GM12878 (cell line): Measurements from ENCODE around the gene DAAM2. TPM values are rescaled to one million over a fixed set of nuclear protein-coding genes. Genes with fewer than 3 reads are reported as not detected.

ENCODE experiments used
- ATAC-seq: fragments of 200-7000 bp; cut with Tn5 transposase; 3 replicates; pipeline ENCODE4 v1.9.1; 2020; ENCODE audit warnings: mild to moderate bottlenecking, moderate library complexity
- BruUV-seq: library from RNA; stranded (reverse); fragments of 400-500 nt; replicated peaks from 2 replicates; lab custom pipeline; 2021; lab: Mats Ljungman, UMichigan
- CTCF ChIA-PET: fragments of 300-600 bp; sonication (Branson Sonifier 250); formaldehyde crosslinking; extraction: SDS; loops from one replicate; lab custom pipeline; 2021; ENCODE audit warnings: inconsistent platforms; lab: Yijun Ruan, JAX
- POLR2A ChIA-PET: fragments of 350-600 bp; formaldehyde crosslinking; extraction: SDS; loops from one replicate; lab custom pipeline; 2021; ENCODE audit warnings: inconsistent platforms; lab: Charles Lee
- RAD21 ChIA-PET: fragments of 300-600 bp; sonication (Branson Sonifier 250); formaldehyde crosslinking; loops from one replicate; lab custom pipeline; 2023; ENCODE audit warnings: antibody characterized with exemption; ENCODE audit not compliant: unreplicated experiment; lab: Charles Lee
- SMC1A ChIA-PET: fragments of 300-600 bp; sonication (Branson Sonifier 250); formaldehyde crosslinking; loops from one replicate; lab custom pipeline; 2023; ENCODE audit not compliant: unreplicated experiment, uncharacterized antibody; lab: Charles Lee
- DNase-seq: peaks from one replicate; pipeline ENCODE4 v3.0.0-alpha.2; 2011; ENCODE audit warnings: low read depth, low spot score
- FAIRE-seq: peaks from 3 replicates; lab custom pipeline; 2011; peaks lifted over from hg19 to GRCh38; lab: Jason Lieb, UNC
- H2AFZ ChIP-seq: 2 replicates; pipeline ENCODE4 v1.6.0; 2011; ENCODE audit warnings: low read depth, low read length, control low read depth; ENCODE audit not compliant: control insufficient read depth
- H3K27ac ChIP-seq: 2 replicates; pipeline ENCODE4 v1.5.1; 2011; ENCODE audit warnings: control low read depth; ENCODE audit not compliant: control insufficient read depth, insufficient read depth
- H3K27me3 ChIP-seq, 2 experiments: replicated peaks in 1 of 2; 2 replicates each; pipeline versions ENCODE4 v1.6.0 to v1.6.1; 2011; ENCODE audit warnings: low read length in 1 of 2; ENCODE audit not compliant: control insufficient read depth in 2 of 2, insufficient read depth in 2 of 2
- H3K36me3 ChIP-seq, 2 experiments: 2 replicates each; pipeline ENCODE4 v1.5.1; 2011; ENCODE audit warnings: low read length in 1 of 2; ENCODE audit not compliant: control insufficient read depth in 2 of 2, insufficient read depth in 2 of 2
- H3K4me1 ChIP-seq: 2 replicates; pipeline ENCODE4 v1.6.1; 2011; ENCODE audit warnings: mild to moderate bottlenecking, low read length, moderate library complexity, mixed read lengths; ENCODE audit not compliant: control insufficient read depth, insufficient read depth
- H3K4me2 ChIP-seq: 2 replicates; pipeline ENCODE4 v1.6.0; 2011; ENCODE audit warnings: control low read depth; ENCODE audit not compliant: control insufficient read depth, insufficient read depth
- H3K4me3 ChIP-seq: fragments of 200-600 bp; sonication (generic); 2 replicates; pipeline ENCODE4 v1.5.1; 2016
- H3K79me2 ChIP-seq: 2 replicates; pipeline ENCODE4 v1.6.0; 2011; ENCODE audit warnings: low read length; ENCODE audit not compliant: control insufficient read depth, insufficient read depth
- H3K9ac ChIP-seq: 2 replicates; pipeline ENCODE4 v1.8.0; 2011; ENCODE audit warnings: low read length, control low read depth, mixed read lengths; ENCODE audit not compliant: control insufficient read depth, insufficient read depth
- H3K9me3 ChIP-seq: replicated peaks from 3 replicates; pipeline ENCODE4 v1.5.1; 2011; ENCODE audit warnings: mild to moderate bottlenecking, low read length; ENCODE audit not compliant: control insufficient read depth, insufficient read depth
- H4K20me1 ChIP-seq: 2 replicates; pipeline ENCODE4 v1.6.0; 2011; ENCODE audit not compliant: control insufficient read depth, insufficient read depth
- CHD2 ChIP-seq: IDR thresholded peaks from 2 replicates; pipeline ENCODE4 v1.6.1; 2011; ENCODE audit warnings: low read depth, low read length, improper control_type of control experiment, borderline replicate concordance
- EED ChIP-seq: sonication (generic); IDR thresholded peaks from 2 replicates; pipeline ENCODE4 v1.6.1; 2016; ENCODE audit warnings: antibody characterized with exemption, low read depth
- ESRRA ChIP-seq: IDR thresholded peaks from 2 replicates; pipeline ENCODE4 v1.6.1; 2012; ENCODE audit warnings: mild to moderate bottlenecking, low read length, improper control_type of control experiment
- FOXK2 ChIP-seq: fragments of 450-650 bp; IDR thresholded peaks from 2 replicates; pipeline ENCODE4 v1.6.1; 2017; ENCODE audit warnings: mild to moderate bottlenecking, moderate library complexity
- MXI1 ChIP-seq: fragments of 150-350 bp; IDR thresholded peaks from 2 replicates; pipeline ENCODE4 v1.6.1; 2011; ENCODE audit warnings: low read depth, mild to moderate bottlenecking, inconsistent platforms, low read length, improper control_type of control experiment
- POLR2AphosphoS2 ChIP-seq: IDR thresholded peaks from 2 replicates; pipeline ENCODE4 v1.6.1; 2011; ENCODE audit warnings: low read depth, mild to moderate bottlenecking, low read length, improper control_type of control experiment, moderate library complexity
- RBBP5 ChIP-seq: fragments of 200-600 bp; sonication (generic); conservative IDR thresholded peaks from 2 replicates; pipeline ENCODE4 v1.6.1; 2016
- STAT1 ChIP-seq: fragments of 450-650 bp; conservative IDR thresholded peaks from 2 replicates; pipeline ENCODE4 v1.6.1; 2014; ENCODE audit warnings: antibody characterized with exemption, mild to moderate bottlenecking
- SUPT20H ChIP-seq: IDR thresholded peaks from 2 replicates; pipeline ENCODE4 v1.6.1; 2011; ENCODE audit warnings: low read depth, mild to moderate bottlenecking, low read length, moderate library complexity, borderline replicate concordance; ENCODE audit not compliant: control insufficient read depth
- ZNF24 ChIP-seq: fragments of 450-650 bp; IDR thresholded peaks from 2 replicates; pipeline ENCODE4 v1.6.1; 2017; ENCODE audit warnings: antibody characterized with exemption, mild to moderate bottlenecking
- WGBS: methylation state at CpG from one replicate; pipeline ENCODE4 v1.1.6; 2016; ENCODE audit warnings: low lambda C conversion rate; ENCODE audit not compliant: insufficient replicate concordance, insufficient coverage; ENCODE audit errors: missing lambda C conversion rate; 5-methylcytosine and 5-hydroxymethylcytosine counted together
- in situ Hi-C: fragments of 300-500 bp; cut with MboI; formaldehyde crosslinking; loops from 9 replicates; pipeline ENCODE4 v1.14.3; 2018; ENCODE audit warnings: mixed read lengths
- intact Hi-C: fragments of 100-400 bp; cut with micrococcal nuclease; formaldehyde crosslinking; loops from one replicate; pipeline ENCODE4 v1.14.2; 2022; ENCODE audit not compliant: unreplicated experiment
- polyA plus RNA-seq, 11 experiments: library from polyadenylated mRNA; depleted of rRNA in 4 of 11; unstranded in 6 of 11; stranded (reverse) in 5 of 11; fragments of >200 nt; fragmentation: Nextera tagmentation in 4 of 11; fragmentation: Illumina TruSeq in 1 of 11; extraction: Ambion mirVana in 4 of 11; extraction: Trizol in 1 of 11; gene quantifications; 1 replicate in 1 of 11; 2 replicates in 10 of 11; pipeline versions ENCODE4 v1.2.1 to v1.2.3, GENCODE V29; 2011 to 2016; ENCODE audit warnings: inconsistent platforms in 2 of 11, missing spikeins in 2 of 11, low read depth in 1 of 11
- total RNA-seq, 4 experiments: library from RNA; depleted of rRNA in 3 of 4; stranded (reverse); fragments of >200 nt in 3 of 4; fragmentation: Illumina TruSeq in 1 of 4; extraction: Trizol in 1 of 4; gene quantifications; 2 replicates each; pipeline versions ENCODE4 v1.2.1 to v1.2.3, GENCODE V29; 2013 to 2021
- TF ChIP-seq, protein P1 (sequence below): IDR thresholded peaks from 2 replicates; pipeline ENCODE4 v1.6.1; 2011; ENCODE audit warnings: borderline replicate concordance, low read depth, mild to moderate bottlenecking, moderate library complexity, low read length; ENCODE audit not compliant: insufficient read depth, poor library complexity, severe bottlenecking
- TF ChIP-seq, protein P2 (sequence below): fragments of 450-650 bp; IDR thresholded peaks from 2 replicates; pipeline ENCODE4 v1.6.1; 2016; ENCODE audit warnings: mild to moderate bottlenecking
- TF ChIP-seq, protein P3 (sequence below): IDR thresholded peaks from 2 replicates; pipeline ENCODE4 v1.6.1; 2012; ENCODE audit warnings: low read length, inconsistent platforms
- TF ChIP-seq, protein P4 (sequence below): fragments of 450-650 bp; IDR thresholded peaks from 2 replicates; pipeline ENCODE4 v1.6.1; 2017; ENCODE audit warnings: mild to moderate bottlenecking, moderate library complexity

The DAAM2 gene
- total and polyA plus RNA-seq, 10 of the 15 experiments (the other 5 are each of a cell fraction or from before 2014, with no cell fraction given) = 0.05 to 0.22 TPM; not detected in 8

DNA sequence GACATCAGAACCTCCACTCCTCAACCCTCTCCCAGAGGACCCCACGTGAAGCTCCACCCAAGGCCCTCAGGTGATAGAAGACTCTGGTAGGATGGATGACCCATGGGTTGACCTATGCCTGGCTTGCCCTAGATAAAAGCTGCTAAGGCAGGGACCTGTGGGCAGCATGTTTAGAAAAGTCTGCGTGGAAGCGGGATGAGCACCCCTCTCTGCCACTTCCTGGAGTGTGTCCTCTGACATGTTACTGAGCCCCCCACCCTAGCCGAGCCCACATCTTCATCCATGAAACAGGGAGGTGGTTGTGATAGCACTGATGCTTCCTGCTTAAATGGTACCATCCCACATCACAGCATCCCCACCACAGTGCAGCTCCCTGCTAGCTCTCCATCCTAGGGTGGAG lies 120.3 kb downstream of the DAAM2 start:
- ATAC-seq = no peak
- Histone ChIP-seq H4K20me1 (no peaks in the 10 kb centered on the region), H3K9ac (no peak overlapping the region), H3K9me3 (no peaks in the 10 kb centered on the region), H3K79me2 (no peaks in the 10 kb centered on the region), H3K4me3 (no peak overlapping the region), H3K27me3 (no peaks in the 10 kb centered on the region), H3K27ac (no peak overlapping the region), H3K4me1 (no peaks in the 10 kb centered on the region), H3K36me3 (no peaks in the 10 kb centered on the region), H3K4me2 (no peak overlapping the region), H2AFZ (no peak overlapping the region)
- FAIRE-seq = no peak
- ChIA-PET SMC1A (interaction anchor here (1.2 kb wide), 1 partner anchor 10 kb away, joined by 3 read pairs; no protein-coding TSS in a partner anchor), POLR2A (no interaction called here), CTCF (no interaction called here), RAD21 (no interaction called here)
- 18% methylated on average over 4 of the region's 4 CpGs for WGBS
- in situ Hi-C loops = no loop called here
- DNase-seq = no peak
- no TSS peak for BruUV-seq
- intact Hi-C loops = no loop called here
- TF ChIP-seq ESRRA (no peak), RBBP5 (no peak), EED (no peak), ZNF24 (no peak), STAT1 (no peak), SUPT20H (no peak), MXI1 (no peak), FOXK2 (no peak), CHD2 (no peak), POLR2AphosphoS2 (no peak)
- TF ChIP-seq, protein P1, sequence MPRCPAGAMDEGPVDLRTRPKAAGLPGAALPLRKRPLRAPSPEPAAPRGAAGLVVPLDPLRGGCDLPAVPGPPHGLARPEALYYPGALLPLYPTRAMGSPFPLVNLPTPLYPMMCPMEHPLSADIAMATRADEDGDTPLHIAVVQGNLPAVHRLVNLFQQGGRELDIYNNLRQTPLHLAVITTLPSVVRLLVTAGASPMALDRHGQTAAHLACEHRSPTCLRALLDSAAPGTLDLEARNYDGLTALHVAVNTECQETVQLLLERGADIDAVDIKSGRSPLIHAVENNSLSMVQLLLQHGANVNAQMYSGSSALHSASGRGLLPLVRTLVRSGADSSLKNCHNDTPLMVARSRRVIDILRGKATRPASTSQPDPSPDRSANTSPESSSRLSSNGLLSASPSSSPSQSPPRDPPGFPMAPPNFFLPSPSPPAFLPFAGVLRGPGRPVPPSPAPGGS = no peak
- TF ChIP-seq, protein P2, sequence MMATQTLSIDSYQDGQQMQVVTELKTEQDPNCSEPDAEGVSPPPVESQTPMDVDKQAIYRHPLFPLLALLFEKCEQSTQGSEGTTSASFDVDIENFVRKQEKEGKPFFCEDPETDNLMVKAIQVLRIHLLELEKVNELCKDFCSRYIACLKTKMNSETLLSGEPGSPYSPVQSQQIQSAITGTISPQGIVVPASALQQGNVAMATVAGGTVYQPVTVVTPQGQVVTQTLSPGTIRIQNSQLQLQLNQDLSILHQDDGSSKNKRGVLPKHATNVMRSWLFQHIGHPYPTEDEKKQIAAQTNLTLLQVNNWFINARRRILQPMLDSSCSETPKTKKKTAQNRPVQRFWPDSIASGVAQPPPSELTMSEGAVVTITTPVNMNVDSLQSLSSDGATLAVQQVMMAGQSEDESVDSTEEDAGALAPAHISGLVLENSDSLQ = no peak
- TF ChIP-seq, protein P3, sequence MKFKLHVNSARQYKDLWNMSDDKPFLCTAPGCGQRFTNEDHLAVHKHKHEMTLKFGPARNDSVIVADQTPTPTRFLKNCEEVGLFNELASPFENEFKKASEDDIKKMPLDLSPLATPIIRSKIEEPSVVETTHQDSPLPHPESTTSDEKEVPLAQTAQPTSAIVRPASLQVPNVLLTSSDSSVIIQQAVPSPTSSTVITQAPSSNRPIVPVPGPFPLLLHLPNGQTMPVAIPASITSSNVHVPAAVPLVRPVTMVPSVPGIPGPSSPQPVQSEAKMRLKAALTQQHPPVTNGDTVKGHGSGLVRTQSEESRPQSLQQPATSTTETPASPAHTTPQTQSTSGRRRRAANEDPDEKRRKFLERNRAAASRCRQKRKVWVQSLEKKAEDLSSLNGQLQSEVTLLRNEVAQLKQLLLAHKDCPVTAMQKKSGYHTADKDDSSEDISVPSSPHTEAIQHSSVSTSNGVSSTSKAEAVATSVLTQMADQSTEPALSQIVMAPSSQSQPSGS = no peak
- TF ChIP-seq, protein P4, sequence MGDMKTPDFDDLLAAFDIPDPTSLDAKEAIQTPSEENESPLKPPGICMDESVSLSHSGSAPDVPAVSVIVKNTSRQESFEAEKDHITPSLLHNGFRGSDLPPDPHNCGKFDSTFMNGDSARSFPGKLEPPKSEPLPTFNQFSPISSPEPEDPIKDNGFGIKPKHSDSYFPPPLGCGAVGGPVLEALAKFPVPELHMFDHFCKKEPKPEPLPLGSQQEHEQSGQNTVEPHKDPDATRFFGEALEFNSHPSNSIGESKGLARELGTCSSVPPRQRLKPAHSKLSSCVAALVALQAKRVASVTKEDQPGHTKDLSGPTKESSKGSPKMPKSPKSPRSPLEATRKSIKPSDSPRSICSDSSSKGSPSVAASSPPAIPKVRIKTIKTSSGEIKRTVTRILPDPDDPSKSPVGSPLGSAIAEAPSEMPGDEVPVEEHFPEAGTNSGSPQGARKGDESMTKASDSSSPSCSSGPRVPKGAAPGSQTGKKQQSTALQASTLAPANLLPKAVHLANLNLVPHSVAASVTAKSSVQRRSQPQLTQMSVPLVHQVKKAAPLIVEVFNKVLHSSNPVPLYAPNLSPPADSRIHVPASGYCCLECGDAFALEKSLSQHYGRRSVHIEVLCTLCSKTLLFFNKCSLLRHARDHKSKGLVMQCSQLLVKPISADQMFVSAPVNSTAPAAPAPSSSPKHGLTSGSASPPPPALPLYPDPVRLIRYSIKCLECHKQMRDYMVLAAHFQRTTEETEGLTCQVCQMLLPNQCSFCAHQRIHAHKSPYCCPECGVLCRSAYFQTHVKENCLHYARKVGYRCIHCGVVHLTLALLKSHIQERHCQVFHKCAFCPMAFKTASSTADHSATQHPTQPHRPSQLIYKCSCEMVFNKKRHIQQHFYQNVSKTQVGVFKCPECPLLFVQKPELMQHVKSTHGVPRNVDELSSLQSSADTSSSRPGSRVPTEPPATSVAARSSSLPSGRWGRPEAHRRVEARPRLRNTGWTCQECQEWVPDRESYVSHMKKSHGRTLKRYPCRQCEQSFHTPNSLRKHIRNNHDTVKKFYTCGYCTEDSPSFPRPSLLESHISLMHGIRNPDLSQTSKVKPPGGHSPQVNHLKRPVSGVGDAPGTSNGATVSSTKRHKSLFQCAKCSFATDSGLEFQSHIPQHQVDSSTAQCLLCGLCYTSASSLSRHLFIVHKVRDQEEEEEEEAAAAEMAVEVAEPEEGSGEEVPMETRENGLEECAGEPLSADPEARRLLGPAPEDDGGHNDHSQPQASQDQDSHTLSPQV = no peak
